Liver (tissue), 9 donors: ENCODE results near the gene ZNF70. TPM values are rescaled to one million over a fixed set of nuclear protein-coding genes. Genes with fewer than 3 reads are reported as not detected.

Source experiments
- DNase-seq: peaks from one replicate; pipeline ENCODE4 v3.0.0-alpha.2; 2017; ENCODE audit warnings: low spot score
- H3K27ac ChIP-seq, 2 donors: one replicate each; pipeline ENCODE4 v1.7.0; 2013; ENCODE audit warnings: inconsistent platforms in 2 of 2, low read length in 2 of 2, control low read depth in 1 of 2, low read depth in 1 of 2, mild to moderate bottlenecking in 1 of 2
- H3K27me3 ChIP-seq, 4 donors: one replicate each; pipeline versions ENCODE4 v1.6.1 to v1.7.0; 2013; ENCODE audit warnings: low read length in 3 of 4, inconsistent platforms in 1 of 4, mild to moderate bottlenecking in 1 of 4, moderate library complexity in 1 of 4; ENCODE audit not compliant: control insufficient read depth in 4 of 4, insufficient read depth in 4 of 4
- H3K36me3 ChIP-seq, 4 donors: one replicate each; pipeline versions ENCODE4 v1.6.1 to v1.7.0; 2013; ENCODE audit warnings: low read length in 3 of 4, mild to moderate bottlenecking in 3 of 4, low read depth in 1 of 4, moderate library complexity in 1 of 4; ENCODE audit not compliant: control insufficient read depth in 4 of 4, insufficient read depth in 3 of 4
- H3K4me1 ChIP-seq, 4 donors: one replicate each; pipeline versions ENCODE4 v1.6.1 to v1.7.0; 2013; ENCODE audit warnings: low read length in 3 of 4, mild to moderate bottlenecking in 3 of 4, moderate library complexity in 1 of 4; ENCODE audit not compliant: control insufficient read depth in 4 of 4, insufficient read depth in 4 of 4
- H3K4me3 ChIP-seq, 3 donors: one replicate each; pipeline versions ENCODE4 v1.6.1 to v1.7.0; 2013; ENCODE audit warnings: low read length in 3 of 3, control low read depth in 1 of 3, low read depth in 1 of 3, mild to moderate bottlenecking in 1 of 3
- H3K9ac ChIP-seq, 2 donors: one replicate each; pipeline ENCODE4 v1.7.0; 2013; ENCODE audit warnings: low read length in 2 of 2, mild to moderate bottlenecking in 2 of 2, moderate library complexity in 2 of 2, control low read depth in 1 of 2, low read depth in 1 of 2
- H3K9me3 ChIP-seq, 4 donors: one replicate each; pipeline versions ENCODE4 v1.6.1 to v1.7.0; 2013; ENCODE audit warnings: low read length in 3 of 4; ENCODE audit not compliant: control insufficient read depth in 4 of 4
- ATF3 ChIP-seq: IDR thresholded peaks from 2 replicates; pipeline ENCODE4 v1.6.1; 2016; ENCODE audit warnings: antibody characterized with exemption
- EGR1 ChIP-seq, 2 donors: IDR thresholded peaks; 2 replicates each; pipeline ENCODE4 v1.6.1; 2016 to 2018; ENCODE audit warnings: antibody characterized with exemption in 2 of 2, low read depth in 2 of 2
- FOXA1 ChIP-seq: IDR thresholded peaks from 2 replicates; pipeline ENCODE4 v1.6.1; 2016; ENCODE audit warnings: antibody characterized with exemption
- FOXA2 ChIP-seq: IDR thresholded peaks from 2 replicates; pipeline ENCODE4 v1.6.1; 2016; ENCODE audit warnings: antibody characterized with exemption
- GABPA ChIP-seq, 2 donors: IDR thresholded peaks in 1 of 2; conservative IDR thresholded peaks in 1 of 2; 2 replicates each; pipeline ENCODE4 v1.6.1; 2016; ENCODE audit warnings: antibody characterized with exemption in 2 of 2, mild to moderate bottlenecking in 1 of 2, moderate library complexity in 1 of 2
- HNF4A ChIP-seq, 2 donors: conservative IDR thresholded peaks; 2 replicates each; pipeline ENCODE4 v1.6.1; 2016; ENCODE audit warnings: antibody characterized with exemption in 2 of 2, mild to moderate bottlenecking in 2 of 2
- HNF4G ChIP-seq: IDR thresholded peaks from 2 replicates; pipeline ENCODE4 v1.6.1; 2016; ENCODE audit warnings: antibody characterized with exemption
- JUND ChIP-seq, 2 donors: IDR thresholded peaks; 2 replicates each; pipeline ENCODE4 v1.6.1; 2016; ENCODE audit warnings: antibody characterized with exemption in 2 of 2
- NR2F2 ChIP-seq: IDR thresholded peaks from 2 replicates; pipeline ENCODE4 v1.6.1; 2016; ENCODE audit warnings: antibody characterized with exemption
- RAD21 ChIP-seq, 2 donors: IDR thresholded peaks; 2 replicates each; pipeline ENCODE4 v1.6.1; 2016; ENCODE audit warnings: antibody characterized with exemption in 2 of 2, mild to moderate bottlenecking in 2 of 2
- RXRA ChIP-seq, 2 donors: IDR thresholded peaks; 2 replicates each; pipeline ENCODE4 v1.6.1; 2017 to 2018; ENCODE audit warnings: antibody characterized with exemption in 2 of 2, mild to moderate bottlenecking in 1 of 2
- SP1 ChIP-seq: IDR thresholded peaks from 2 replicates; pipeline ENCODE4 v1.6.1; 2018; ENCODE audit warnings: antibody characterized with exemption, mild to moderate bottlenecking
- TAF1 ChIP-seq: conservative IDR thresholded peaks from 2 replicates; pipeline ENCODE4 v1.6.1; 2016; ENCODE audit warnings: antibody characterized with exemption, mild to moderate bottlenecking
- YY1 ChIP-seq: IDR thresholded peaks from 2 replicates; pipeline ENCODE4 v1.6.1; 2016; ENCODE audit warnings: antibody characterized with exemption, mild to moderate bottlenecking
- WGBS: extraction: QIAGEN DNeasy Blood & Tissue Kit; methylation state at CpG from one replicate; pipeline ENCODE4 v1.1.7; 2013; 5-methylcytosine and 5-hydroxymethylcytosine counted together
- polyA plus RNA-seq, 2 donors: library from polyadenylated mRNA; stranded (reverse) in 1 of 2; unstranded in 1 of 2; fragments of 200-250 nt in 1 of 2; fragments of >200 nt in 1 of 2; fragmentation: Nextera tagmentation in 1 of 2; extraction: Ambion mirVana in 1 of 2; gene quantifications; one replicate each; pipeline versions ENCODE4 v1.2.1 to v1.2.3, GENCODE V29; 2013 to 2015
- total RNA-seq, 2 donors: library from RNA; depleted of rRNA; stranded (reverse); fragments of >200 nt; gene quantifications; one replicate each; pipeline ENCODE4 v1.2.3, GENCODE V29; 2014
- TF ChIP-seq, protein P1 (sequence below): IDR thresholded peaks from 2 replicates; pipeline ENCODE4 v1.6.1; 2016; ENCODE audit warnings: antibody characterized with exemption, mild to moderate bottlenecking
- TF ChIP-seq, protein P2 (sequence below): fragments of 150-350 bp; IDR thresholded peaks from 2 replicates; pipeline ENCODE4 v1.5.1; 2017; ENCODE audit warnings: improper control_type of control experiment, low read depth, low read length; ENCODE audit not compliant: missing input control
- TF ChIP-seq, protein P3 (sequence below): IDR thresholded peaks from 2 replicates; pipeline ENCODE4 v1.6.1; 2016; ENCODE audit warnings: antibody characterized with exemption
- TF ChIP-seq, protein P4 (sequence below): IDR thresholded peaks from 2 replicates; pipeline ENCODE4 v1.6.1; 2016; ENCODE audit warnings: antibody characterized with exemption
- donor health status: healthy.
- donor health status: healthy.
- donor health status: healthy.
- donor health status: healthy.
- donor health status: healthy.

Gene ZNF70
- total and polyA plus RNA-seq, 4 donors = 0.14 to 1.9 (median 0.68) TPM

GRCh38 chr22:23760056-23760455 is 9.1 kb upstream of the ZNF70 start (continued):
- TF ChIP-seq, protein P1, sequence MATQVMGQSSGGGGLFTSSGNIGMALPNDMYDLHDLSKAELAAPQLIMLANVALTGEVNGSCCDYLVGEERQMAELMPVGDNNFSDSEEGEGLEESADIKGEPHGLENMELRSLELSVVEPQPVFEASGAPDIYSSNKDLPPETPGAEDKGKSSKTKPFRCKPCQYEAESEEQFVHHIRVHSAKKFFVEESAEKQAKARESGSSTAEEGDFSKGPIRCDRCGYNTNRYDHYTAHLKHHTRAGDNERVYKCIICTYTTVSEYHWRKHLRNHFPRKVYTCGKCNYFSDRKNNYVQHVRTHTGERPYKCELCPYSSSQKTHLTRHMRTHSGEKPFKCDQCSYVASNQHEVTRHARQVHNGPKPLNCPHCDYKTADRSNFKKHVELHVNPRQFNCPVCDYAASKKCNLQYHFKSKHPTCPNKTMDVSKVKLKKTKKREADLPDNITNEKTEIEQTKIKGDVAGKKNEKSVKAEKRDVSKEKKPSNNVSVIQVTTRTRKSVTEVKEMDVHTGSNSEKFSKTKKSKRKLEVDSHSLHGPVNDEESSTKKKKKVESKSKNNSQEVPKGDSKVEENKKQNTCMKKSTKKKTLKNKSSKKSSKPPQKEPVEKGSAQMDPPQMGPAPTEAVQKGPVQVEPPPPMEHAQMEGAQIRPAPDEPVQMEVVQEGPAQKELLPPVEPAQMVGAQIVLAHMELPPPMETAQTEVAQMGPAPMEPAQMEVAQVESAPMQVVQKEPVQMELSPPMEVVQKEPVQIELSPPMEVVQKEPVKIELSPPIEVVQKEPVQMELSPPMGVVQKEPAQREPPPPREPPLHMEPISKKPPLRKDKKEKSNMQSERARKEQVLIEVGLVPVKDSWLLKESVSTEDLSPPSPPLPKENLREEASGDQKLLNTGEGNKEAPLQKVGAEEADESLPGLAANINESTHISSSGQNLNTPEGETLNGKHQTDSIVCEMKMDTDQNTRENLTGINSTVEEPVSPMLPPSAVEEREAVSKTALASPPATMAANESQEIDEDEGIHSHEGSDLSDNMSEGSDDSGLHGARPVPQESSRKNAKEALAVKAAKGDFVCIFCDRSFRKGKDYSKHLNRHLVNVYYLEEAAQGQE = no peak
- TF ChIP-seq HNF4A (conservative IDR thresholded peaks at IDR 0.05) = no peak
- no peak for TF ChIP-seq JUND (IDR thresholded peaks at IDR 0.05)

GRCh38 chr22:23759566-23759965 is 8.7 kb upstream of the ZNF70 start:
- Histone ChIP-seq H3K4me1 (peaks cover 5 to 11% (median 8%) of the 10 kb centered on the region in 4 donors), H3K27me3 (no peaks in the 10 kb centered on the region), H3K4me3 (no peak overlapping the region), H3K9ac (no peak overlapping the region), H3K36me3 (peaks cover 0 to 6% (median 3%) of the 10 kb centered on the region in 4 donors), H3K27ac (no peak overlapping the region), H3K9me3 (no peaks in the 10 kb centered on the region)
- WGBS = 95% methylated on average over 4 of the region's 4 CpGs
- DNase-seq = no peak
- TF ChIP-seq YY1 = no peak
- no peak for TF ChIP-seq RAD21 (IDR thresholded peaks at IDR 0.05)
- no peak for TF ChIP-seq JUND (IDR thresholded peaks at IDR 0.05)
- TF ChIP-seq HNF4G = no peak
- TF ChIP-seq SP1 = no peak
- TF ChIP-seq FOXA2 = no peak
- no peak for TF ChIP-seq GABPA (IDR thresholded peaks at IDR 0.05 in 1 of 2, conservative IDR thresholded peaks at IDR 0.05 in 1 of 2)
- TF ChIP-seq, protein P1 = no peak
- TF ChIP-seq, protein P2, sequence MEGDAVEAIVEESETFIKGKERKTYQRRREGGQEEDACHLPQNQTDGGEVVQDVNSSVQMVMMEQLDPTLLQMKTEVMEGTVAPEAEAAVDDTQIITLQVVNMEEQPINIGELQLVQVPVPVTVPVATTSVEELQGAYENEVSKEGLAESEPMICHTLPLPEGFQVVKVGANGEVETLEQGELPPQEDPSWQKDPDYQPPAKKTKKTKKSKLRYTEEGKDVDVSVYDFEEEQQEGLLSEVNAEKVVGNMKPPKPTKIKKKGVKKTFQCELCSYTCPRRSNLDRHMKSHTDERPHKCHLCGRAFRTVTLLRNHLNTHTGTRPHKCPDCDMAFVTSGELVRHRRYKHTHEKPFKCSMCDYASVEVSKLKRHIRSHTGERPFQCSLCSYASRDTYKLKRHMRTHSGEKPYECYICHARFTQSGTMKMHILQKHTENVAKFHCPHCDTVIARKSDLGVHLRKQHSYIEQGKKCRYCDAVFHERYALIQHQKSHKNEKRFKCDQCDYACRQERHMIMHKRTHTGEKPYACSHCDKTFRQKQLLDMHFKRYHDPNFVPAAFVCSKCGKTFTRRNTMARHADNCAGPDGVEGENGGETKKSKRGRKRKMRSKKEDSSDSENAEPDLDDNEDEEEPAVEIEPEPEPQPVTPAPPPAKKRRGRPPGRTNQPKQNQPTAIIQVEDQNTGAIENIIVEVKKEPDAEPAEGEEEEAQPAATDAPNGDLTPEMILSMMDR = no peak
- no peak for TF ChIP-seq TAF1
- no peak for TF ChIP-seq ATF3
- TF ChIP-seq, protein P3, sequence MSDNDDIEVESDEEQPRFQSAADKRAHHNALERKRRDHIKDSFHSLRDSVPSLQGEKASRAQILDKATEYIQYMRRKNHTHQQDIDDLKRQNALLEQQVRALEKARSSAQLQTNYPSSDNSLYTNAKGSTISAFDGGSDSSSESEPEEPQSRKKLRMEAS = no peak
- no peak for TF ChIP-seq RXRA (IDR thresholded peaks at IDR 0.05)
- no peak for TF ChIP-seq FOXA1
- no peak for TF ChIP-seq NR2F2
- TF ChIP-seq EGR1 (IDR thresholded peaks at IDR 0.05; ENCODE audit: low read depth in 2 of 2) = no peak
- TF ChIP-seq, protein P4, sequence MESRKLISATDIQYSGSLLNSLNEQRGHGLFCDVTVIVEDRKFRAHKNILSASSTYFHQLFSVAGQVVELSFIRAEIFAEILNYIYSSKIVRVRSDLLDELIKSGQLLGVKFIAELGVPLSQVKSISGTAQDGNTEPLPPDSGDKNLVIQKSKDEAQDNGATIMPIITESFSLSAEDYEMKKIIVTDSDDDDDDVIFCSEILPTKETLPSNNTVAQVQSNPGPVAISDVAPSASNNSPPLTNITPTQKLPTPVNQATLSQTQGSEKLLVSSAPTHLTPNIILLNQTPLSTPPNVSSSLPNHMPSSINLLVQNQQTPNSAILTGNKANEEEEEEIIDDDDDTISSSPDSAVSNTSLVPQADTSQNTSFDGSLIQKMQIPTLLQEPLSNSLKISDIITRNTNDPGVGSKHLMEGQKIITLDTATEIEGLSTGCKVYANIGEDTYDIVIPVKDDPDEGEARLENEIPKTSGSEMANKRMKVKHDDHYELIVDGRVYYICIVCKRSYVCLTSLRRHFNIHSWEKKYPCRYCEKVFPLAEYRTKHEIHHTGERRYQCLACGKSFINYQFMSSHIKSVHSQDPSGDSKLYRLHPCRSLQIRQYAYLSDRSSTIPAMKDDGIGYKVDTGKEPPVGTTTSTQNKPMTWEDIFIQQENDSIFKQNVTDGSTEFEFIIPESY = no peak
- TF ChIP-seq HNF4A (conservative IDR thresholded peaks at IDR 0.05) = no peak
